ENCODE results near the gene VOPP1.
A peak's percentile ranks its signal among the peaks of the same experiment; 100 is the strongest.

Gene VOPP1

DNA sequence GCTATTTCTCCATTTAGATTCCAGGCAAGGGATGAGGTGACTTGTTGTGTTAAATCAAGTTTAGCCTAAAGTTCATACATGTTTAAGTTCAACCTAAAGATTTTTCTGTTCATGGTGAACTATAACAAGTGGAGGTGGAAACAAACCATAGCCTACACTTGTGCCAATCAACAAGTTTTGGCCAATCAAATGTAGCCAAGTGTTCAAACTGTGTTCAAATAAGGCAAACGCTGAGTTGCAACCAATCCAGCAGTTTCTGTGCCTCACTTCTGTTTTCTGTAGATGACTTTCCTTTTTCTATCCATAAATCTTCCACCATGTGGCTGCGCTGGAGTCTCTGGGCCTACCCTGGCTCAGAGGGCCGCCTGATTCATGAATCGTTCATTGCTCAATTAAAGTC is 4.5 kb upstream of the VOPP1 start:
- no peak for DNase-seq

- DNase-seq = no peak
Observed at GRCh38 chr7:55575733-55576132, 3.4 kb upstream of the VOPP1 start.

DNA sequence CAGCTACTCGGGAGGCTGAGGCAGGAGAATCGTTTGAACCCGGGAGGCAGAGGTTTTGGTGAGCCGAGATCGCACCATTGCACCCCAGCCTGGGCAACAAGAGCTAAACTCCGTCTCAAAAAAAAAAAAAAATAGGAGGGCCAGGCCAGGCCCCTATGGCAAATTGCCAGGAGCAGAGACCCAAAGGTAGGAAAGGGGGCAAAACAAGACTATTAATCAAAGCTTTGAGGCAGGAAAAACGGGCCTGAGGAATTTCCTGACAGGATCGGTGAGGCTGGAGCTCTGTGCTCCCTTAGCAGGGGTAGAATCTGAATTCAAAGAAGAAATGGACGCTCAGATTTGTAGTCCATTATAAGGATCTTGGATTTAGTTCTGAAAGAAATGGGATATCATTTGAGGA is 2.8 kb upstream of the VOPP1 start:
- DNase-seq = no peak

GRCh38 chr7:55574051-55574717 is 1.9 kb upstream of the VOPP1 start:
- peak; percentile 31 for DNase-seq

DNA sequence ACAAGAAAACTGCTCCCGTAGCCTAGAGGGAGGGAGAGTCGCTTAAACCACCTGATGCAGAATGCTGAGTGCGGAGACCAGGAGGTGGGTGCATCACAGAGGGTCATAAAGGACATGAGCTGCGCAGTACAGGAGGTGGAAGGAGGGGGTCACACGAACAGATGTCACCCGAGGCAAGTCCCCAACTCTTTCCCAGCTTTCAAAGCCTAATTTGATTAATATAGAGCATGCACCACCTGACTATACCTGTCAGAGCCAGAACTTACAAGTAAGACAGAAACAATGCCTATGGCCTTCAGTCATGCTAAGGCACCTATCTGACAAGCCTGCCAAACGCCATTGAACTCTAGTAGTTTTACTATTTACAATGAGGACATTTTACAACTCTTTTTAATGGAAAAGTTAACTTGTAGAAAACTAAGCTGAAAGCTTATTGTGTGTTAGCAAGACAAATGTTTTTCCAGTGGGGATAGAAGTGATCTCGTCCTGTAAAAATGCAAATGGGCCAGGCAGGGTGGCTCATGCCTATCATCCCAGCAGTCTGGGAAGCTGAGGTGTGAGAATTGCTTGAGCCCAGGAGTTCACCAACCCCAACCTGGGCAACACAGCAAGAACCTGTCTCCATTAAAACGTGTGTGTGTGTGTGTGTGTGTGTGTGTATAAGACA is 1.1 kb upstream of the VOPP1 start:
- no peak for DNase-seq

GRCh38 chr7:55571511-55572377 is 558 bp downstream of the VOPP1 start:
- DNase-seq = peak; percentile 77

- no peak for DNase-seq
Observed at GRCh38 chr7:55570939-55571338, 1.4 kb downstream of the VOPP1 start.

GRCh38 chr7:55570218-55570873 is 2.0 kb downstream of the VOPP1 start:
- no peak for DNase-seq

- no peak for DNase-seq
Observed at GRCh38 chr7:55569797-55570196, 2.5 kb downstream of the VOPP1 start.

DNA sequence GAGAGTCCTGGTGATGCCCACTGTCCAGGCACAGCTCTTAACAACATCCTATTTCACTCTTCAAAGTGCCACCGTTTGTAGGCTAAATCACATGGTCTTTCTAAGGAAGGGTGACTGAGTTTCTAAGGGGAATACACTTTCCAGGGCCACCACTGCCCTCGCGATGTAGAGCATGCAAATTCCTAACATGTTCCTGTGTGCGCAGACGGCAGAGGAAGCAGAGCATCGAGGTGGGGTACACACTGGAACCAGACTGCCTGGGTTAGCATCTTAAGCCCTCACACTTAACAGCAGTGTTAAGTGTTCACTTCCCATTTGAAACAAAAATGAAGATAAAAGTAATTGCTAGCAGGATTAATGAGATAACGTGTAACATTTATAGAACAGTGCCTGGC is 3.0 kb downstream of the VOPP1 start:
- no peak for DNase-seq

- DNase-seq = peak; percentile 42
Observed at GRCh38 chr7:55568613-55569268, 3.6 kb downstream of the VOPP1 start.

DNA sequence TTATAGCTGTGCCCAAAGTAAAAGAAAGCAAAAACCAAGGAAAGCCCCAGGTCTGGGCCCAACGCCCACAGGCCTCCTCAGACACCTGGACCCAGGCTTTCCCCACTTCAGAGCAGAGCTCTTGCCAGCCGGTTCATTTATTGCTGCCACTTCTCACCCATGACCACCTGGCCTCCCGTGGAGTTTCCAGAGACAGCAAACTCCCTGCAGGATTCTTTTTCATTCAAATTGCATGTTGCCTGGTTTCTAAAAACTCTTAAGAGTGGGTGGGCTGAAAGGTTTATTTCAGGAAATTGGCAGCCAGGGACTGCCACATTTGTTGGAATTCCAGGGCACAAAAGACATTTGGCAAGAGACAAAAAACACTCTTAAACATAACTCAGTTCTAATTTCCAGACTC is 4.7 kb downstream of the VOPP1 start:
- DNase-seq = no peak

GRCh38 chr7:55565681-55566080 is 6.6 kb downstream of the VOPP1 start:
- peak; percentile 41 for DNase-seq

- DNase-seq = no peak
Observed at GRCh38 chr7:55563596-55564325, 8.5 kb downstream of the VOPP1 start.

DNA sequence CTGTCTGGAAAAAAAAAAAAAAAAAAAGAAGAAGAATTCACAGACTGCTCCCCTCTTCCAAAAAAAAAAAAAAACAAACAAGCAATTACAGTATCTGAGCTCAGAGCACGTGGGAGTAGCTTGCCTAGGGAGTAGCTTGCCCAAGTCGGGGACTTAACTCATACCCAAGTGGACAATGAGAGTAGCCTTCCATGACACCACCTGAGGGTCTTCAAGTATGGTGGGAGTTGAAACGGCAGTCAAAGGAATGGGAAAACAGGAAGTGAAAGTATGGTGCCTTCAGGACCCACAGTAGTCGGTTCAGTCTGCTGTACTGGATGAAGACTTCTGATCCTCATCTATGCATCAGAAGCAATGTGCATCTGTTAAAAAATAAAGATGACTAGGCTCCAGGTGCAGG is 10.6 kb downstream of the VOPP1 start:
- DNase-seq = no peak

DNA sequence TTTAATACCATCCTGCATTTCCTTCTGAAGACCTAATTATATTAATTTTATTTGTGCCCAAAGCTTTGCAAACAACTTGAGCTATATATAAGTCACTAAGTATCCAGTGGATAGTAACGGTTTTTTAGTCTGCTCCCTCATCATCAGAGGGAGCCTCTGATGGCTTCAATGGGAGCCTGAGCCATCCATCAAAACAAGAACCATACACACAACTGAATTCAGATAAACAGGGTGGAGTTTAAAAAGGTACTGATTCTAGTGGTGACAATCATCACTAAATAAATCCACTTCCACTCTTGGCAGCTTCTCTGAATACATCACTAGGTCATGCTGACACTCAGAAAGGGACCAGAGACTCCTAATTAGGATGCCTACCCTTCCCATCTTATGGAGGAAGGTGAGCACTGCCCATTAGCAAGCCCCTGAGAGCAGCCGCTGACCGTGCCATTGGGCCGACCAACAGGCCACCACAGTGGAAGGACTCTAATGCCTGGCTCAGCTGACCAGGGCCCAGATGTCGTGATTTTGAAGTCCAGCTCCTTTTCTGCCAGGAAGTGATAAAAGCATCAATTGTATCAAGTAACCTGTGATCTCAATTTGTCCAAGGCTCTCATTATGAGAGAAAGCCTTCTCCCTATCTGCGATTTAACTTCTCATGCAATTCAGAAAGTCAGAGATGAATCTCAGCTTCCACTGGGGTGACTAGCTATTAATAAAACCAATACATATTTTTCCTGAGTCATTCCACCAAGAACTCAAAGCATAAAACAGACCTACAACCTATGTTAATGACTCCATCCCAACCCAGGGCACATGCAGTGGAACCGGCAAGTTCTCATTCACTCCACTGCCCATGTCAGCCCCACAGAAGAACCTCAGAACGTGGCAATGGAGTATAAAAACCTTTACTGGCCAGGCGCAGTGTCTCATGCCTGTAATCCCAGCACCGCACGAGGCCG is 13.1 kb downstream of the VOPP1 start:
- no peak for DNase-seq

DNA sequence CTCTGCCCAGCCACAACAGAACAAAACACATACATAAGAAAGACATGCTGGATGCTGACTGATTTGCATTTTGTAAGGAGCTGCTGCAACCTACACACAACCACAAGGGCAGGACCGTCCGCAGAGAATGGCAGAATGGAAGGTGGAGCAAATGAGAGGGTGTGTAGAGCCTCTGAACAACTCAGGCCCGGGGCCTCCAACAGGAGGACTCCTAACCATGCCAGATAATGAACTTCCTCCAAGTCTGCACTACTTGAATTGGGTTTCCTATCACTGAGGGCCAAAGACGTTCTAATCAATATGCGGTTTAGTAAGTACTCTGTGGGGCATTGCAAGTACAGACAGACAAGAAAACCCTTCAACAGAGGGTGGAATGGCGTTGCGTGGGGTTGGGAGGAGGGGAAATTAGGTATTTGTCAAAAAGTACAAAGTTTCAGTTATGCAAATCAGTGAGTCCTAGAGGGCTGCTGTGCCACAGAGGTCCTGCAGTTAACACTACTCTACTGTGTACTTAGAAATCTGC is 14.6 kb downstream of the VOPP1 start:
- peak; percentile 95 for DNase-seq

GRCh38 chr7:55556492-55556891 is 15.8 kb downstream of the VOPP1 start:
- no peak for DNase-seq

DNA sequence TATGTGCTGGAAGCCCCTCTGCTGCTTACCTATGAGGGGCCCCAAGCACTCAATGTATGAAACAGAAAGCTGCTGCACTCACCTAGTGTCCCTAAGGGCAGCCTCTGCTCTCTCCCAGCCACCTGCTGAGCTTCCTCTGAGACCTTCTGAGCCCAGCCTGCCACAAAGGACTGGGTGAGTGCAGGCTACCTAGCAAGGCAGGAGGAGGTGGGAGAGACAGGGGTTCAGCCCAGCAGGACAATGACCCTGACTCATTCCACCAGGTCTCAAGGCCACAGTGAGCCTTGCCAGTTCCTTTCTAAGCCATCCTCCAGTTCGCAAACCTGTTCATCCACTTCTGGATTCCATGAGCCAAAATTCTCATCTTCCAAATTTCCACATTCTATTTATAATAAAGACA is 16.3 kb downstream of the VOPP1 start:
- no peak for DNase-seq

DNA sequence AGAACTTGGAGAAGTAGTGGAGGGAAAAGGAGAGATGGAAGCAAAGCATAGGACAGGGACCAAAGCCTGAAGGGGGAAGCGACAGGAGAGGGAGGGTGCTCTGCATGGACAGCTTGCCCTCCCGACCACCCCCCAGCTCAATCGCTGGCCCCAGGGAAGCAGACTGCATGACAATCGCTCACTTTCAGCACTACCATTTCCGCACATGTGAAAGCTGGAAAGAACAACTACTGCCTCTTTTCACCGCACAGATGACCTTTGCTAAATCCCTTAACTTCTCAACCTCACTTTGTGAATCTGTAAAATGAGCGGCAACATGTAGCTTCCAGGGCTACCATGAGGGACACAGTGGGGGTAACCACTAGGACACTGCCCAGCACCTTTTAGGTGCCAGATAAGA is 17.1 kb downstream of the VOPP1 start:
- no peak for DNase-seq

- peak; percentile 57 for DNase-seq
Observed at GRCh38 chr7:55554038-55554437, 18.3 kb downstream of the VOPP1 start.
